ENCODE data around the gene GPLD1.

GPLD1 gene, protein sequence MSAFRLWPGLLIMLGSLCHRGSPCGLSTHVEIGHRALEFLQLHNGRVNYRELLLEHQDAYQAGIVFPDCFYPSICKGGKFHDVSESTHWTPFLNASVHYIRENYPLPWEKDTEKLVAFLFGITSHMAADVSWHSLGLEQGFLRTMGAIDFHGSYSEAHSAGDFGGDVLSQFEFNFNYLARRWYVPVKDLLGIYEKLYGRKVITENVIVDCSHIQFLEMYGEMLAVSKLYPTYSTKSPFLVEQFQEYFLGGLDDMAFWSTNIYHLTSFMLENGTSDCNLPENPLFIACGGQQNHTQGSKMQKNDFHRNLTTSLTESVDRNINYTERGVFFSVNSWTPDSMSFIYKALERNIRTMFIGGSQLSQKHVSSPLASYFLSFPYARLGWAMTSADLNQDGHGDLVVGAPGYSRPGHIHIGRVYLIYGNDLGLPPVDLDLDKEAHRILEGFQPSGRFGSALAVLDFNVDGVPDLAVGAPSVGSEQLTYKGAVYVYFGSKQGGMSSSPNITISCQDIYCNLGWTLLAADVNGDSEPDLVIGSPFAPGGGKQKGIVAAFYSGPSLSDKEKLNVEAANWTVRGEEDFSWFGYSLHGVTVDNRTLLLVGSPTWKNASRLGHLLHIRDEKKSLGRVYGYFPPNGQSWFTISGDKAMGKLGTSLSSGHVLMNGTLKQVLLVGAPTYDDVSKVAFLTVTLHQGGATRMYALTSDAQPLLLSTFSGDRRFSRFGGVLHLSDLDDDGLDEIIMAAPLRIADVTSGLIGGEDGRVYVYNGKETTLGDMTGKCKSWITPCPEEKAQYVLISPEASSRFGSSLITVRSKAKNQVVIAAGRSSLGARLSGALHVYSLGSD

DNA sequence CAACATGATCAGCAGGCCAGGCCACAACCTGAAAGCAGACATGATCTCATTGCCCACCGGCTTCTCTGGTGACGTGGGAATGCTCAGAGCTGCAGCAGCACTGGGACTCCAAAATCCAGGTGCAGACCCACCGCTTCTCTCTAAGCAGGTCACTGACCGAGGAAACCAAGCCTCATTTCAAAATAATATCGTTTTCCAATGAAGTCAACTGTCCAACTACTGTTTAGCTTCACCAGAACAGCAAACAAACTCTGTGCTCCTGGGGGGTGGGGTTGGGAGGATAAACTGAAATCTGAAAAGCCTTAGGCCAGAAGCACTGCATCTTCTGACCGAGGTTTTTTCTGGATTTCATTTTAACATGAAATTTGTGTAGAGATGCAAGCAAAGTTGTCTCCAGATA, at the start of gene GPLD1:
TSS of gene GPLD1 (minus strand) at position 109 of the 400 bp plus-strand sequence. CDS start at position 42, 67 bp downstream.
- no peaks in the 10 kb centered on the region for H3K27me3 ChIP-seq (ENCODE audit: control insufficient read depth in 1 of 2, insufficient read depth in 2 of 2, low read length in 2 of 2)
- H3K4me3 ChIP-seq (ENCODE audit: low read length in 2 of 2), result no peak within 1 kb of the TSS
- no peak within 1 kb of the TSS for H3K9ac ChIP-seq (ENCODE audit: low read length in 2 of 2)
- no peak within 1 kb of the TSS for H3K27ac ChIP-seq (ENCODE audit: low read length)
- H3K36me3 ChIP-seq (ENCODE audit: control insufficient read depth in 2 of 2, insufficient read depth in 2 of 2, low read length in 2 of 2), result peaks cover 0 to 3% of the 10 kb centered on the region in 2 donors
- H3K9me3 ChIP-seq (ENCODE audit: control insufficient read depth in 2 of 2, low read length in 2 of 2), result no peaks in the 10 kb centered on the region
- H3K4me1 ChIP-seq (ENCODE audit: control insufficient read depth, insufficient read depth, low read length), result peaks cover 6% of the 10 kb centered on the region

DNA sequence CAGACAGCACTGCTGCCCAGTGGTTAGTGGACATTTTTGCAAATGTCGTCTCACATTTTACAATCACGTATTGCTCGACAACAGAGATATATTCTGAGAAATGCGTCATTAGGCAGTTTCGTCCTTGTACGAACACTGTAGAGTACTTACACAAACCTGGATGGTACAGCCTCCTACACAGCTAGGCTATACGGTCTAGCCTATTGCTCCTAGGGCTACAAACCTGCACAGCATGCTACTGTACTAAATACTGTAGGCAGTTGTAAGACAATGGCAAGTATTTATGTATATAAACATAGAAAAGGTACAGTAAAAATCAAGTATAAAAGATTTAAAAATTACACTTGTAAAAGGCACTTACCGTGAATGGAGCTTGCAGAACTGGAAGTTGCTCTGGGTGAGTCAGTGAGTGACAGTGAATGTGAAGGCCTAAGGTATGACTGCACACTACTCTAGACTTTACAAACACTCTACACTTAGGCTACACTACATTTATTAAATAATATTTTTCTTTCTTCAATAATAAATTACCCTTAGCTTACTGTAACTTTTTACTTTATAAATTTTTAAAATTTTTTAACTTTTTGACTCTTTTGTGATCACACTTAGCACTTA, 48.5 kb upstream of the GPLD1 start:
- Histone ChIP-seq H3K9ac (ENCODE audit: low read length in 2 of 2) (no peak overlapping the region), H3K9me3 (ENCODE audit: control insufficient read depth in 2 of 2, low read length in 2 of 2) (no peaks in the 10 kb centered on the region), H3K27ac (ENCODE audit: low read length) (no peak overlapping the region), H3K4me3 (ENCODE audit: low read length in 2 of 2) (no peak overlapping the region), H3K4me1 (ENCODE audit: control insufficient read depth, insufficient read depth, low read length) (no peaks in the 10 kb centered on the region), H3K27me3 (ENCODE audit: control insufficient read depth in 1 of 2, insufficient read depth in 2 of 2, low read length in 2 of 2) (no peaks in the 10 kb centered on the region), H3K36me3 (ENCODE audit: control insufficient read depth in 2 of 2, insufficient read depth in 2 of 2, low read length in 2 of 2) (peaks cover 15 to 16% of the 10 kb centered on the region in 2 donors)

DNA sequence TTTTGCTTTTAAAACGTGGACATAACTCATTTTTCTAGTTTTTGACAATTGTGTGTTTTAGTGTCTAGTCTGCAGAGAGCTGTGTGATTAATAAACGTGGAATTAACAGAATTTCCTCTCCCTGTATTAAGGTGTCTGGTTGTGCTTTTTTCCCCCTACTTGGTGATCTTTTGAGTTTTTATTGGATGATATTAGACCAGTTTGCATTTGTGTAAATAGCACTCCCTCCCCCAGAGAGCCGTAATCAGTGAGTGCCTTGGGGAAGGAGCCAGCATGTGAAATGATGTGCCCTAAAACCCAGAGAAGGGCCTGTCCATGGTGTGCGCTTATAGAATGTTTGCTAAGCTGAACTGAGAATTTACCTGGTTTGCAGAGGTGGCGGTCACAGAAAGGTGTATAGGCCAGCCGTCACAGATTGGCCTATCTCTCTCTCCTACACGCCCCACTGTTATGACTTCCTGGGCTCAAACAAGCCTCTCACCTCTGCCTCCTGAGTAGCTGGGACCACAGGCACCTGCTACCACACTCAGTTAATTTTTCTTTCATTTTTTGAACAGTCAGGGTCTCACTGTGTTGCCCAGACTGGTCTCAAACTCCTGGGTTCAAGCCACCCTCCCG, 47.8 kb upstream of the GPLD1 start:
- H3K9me3 ChIP-seq (ENCODE audit: control insufficient read depth in 2 of 2, low read length in 2 of 2), result no peaks in the 10 kb centered on the region
- H3K36me3 ChIP-seq (ENCODE audit: control insufficient read depth in 2 of 2, insufficient read depth in 2 of 2, low read length in 2 of 2), result peaks cover 18% of the 10 kb centered on the region in 2 donors
- no peak overlapping the region for H3K9ac ChIP-seq (ENCODE audit: low read length in 2 of 2)
- no peak overlapping the region for H3K4me3 ChIP-seq (ENCODE audit: low read length in 2 of 2)
- no peaks in the 10 kb centered on the region for H3K27me3 ChIP-seq (ENCODE audit: control insufficient read depth in 1 of 2, insufficient read depth in 2 of 2, low read length in 2 of 2)
- H3K27ac ChIP-seq (ENCODE audit: low read length), result no peak overlapping the region
- H3K4me1 ChIP-seq (ENCODE audit: control insufficient read depth, insufficient read depth, low read length), result no peaks in the 10 kb centered on the region

DNA sequence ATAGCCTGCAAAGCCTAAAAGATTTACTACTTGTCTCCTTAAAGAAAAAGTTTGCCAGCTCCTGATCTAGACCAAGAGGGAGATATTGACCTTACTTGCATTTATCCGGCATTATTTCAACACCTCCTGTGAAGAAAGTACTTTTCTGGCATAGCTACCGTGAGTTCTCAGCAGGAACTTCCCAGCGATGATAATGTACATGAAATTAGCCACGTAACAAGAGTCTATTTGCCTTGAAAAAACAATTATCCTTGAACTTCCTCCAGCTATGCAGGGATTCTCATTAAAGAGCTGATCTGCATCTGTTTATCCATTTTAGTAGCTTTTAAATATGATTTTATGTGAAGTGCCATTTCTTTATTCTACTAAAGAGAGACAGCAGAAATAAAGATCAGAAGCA, 47.1 kb upstream of the GPLD1 start:
- H3K4me3 ChIP-seq (ENCODE audit: low read length in 2 of 2), result no peak overlapping the region
- no peaks in the 10 kb centered on the region for H3K4me1 ChIP-seq (ENCODE audit: control insufficient read depth, insufficient read depth, low read length)
- H3K9me3 ChIP-seq (ENCODE audit: control insufficient read depth in 2 of 2, low read length in 2 of 2), result no peaks in the 10 kb centered on the region
- no peak overlapping the region for H3K27ac ChIP-seq (ENCODE audit: low read length)
- no peak overlapping the region for H3K9ac ChIP-seq (ENCODE audit: low read length in 2 of 2)
- peaks cover 20 to 21% of the 10 kb centered on the region in 2 donors for H3K36me3 ChIP-seq (ENCODE audit: control insufficient read depth in 2 of 2, insufficient read depth in 2 of 2, low read length in 2 of 2)
- no peaks in the 10 kb centered on the region for H3K27me3 ChIP-seq (ENCODE audit: control insufficient read depth in 1 of 2, insufficient read depth in 2 of 2, low read length in 2 of 2)

DNA sequence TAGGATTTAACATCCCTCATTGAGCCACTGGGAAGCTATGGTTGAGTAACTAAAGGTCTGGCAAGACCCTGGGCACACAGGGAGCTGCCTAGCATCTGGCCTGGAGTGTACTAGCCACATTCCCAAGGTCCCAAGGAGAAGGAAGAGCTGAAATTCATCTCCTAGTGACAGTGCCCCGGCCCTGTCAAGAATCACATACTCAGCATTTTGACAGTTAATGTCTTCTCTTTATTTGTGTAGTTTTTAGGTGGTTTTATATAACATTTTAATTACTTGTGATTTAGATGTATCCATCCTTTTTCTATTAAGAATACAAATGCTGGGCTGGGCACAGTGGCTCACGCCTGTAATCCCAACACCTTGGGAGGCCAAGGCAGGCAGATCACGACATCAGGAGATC, 45.8 kb upstream of the GPLD1 start:
- H3K36me3 ChIP-seq (ENCODE audit: control insufficient read depth in 2 of 2, insufficient read depth in 2 of 2, low read length in 2 of 2), result peaks cover 18 to 22% of the 10 kb centered on the region in 2 donors
- no peaks in the 10 kb centered on the region for H3K9me3 ChIP-seq (ENCODE audit: control insufficient read depth in 2 of 2, low read length in 2 of 2)
- H3K4me1 ChIP-seq (ENCODE audit: control insufficient read depth, insufficient read depth, low read length), result no peaks in the 10 kb centered on the region
- no peak overlapping the region for H3K27ac ChIP-seq (ENCODE audit: low read length)
- no peak overlapping the region for H3K4me3 ChIP-seq (ENCODE audit: low read length in 2 of 2)
- no peak overlapping the region for H3K9ac ChIP-seq (ENCODE audit: low read length in 2 of 2)
- no peaks in the 10 kb centered on the region for H3K27me3 ChIP-seq (ENCODE audit: control insufficient read depth in 1 of 2, insufficient read depth in 2 of 2, low read length in 2 of 2)

DNA sequence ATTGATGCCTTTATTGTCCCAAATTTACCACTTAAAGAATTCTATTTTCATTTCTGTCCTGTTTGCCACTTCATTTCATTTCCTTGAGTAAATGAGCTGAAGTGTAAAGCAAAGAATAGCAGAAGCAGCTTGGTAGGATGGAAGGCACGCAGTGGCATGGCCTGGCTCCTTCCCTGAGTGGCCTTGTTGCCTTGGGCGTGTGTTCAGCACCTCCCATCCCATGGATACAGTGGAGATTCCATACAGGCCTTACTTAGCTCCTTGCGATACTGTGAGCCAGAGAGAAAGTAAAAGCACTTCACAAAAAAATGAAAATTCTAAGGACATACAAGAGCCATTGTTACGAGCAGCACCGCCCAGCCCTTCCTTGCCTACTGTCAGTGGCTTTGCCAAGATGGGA, 45.0 kb upstream of the GPLD1 start:
- no peak overlapping the region for H3K27ac ChIP-seq (ENCODE audit: low read length)
- H3K27me3 ChIP-seq (ENCODE audit: control insufficient read depth in 1 of 2, insufficient read depth in 2 of 2, low read length in 2 of 2), result no peaks in the 10 kb centered on the region
- no peaks in the 10 kb centered on the region for H3K9me3 ChIP-seq (ENCODE audit: control insufficient read depth in 2 of 2, low read length in 2 of 2)
- H3K4me3 ChIP-seq (ENCODE audit: low read length in 2 of 2), result no peak overlapping the region
- H3K36me3 ChIP-seq (ENCODE audit: control insufficient read depth in 2 of 2, insufficient read depth in 2 of 2, low read length in 2 of 2), result peaks cover 14 to 22% of the 10 kb centered on the region in 2 donors
- no peaks in the 10 kb centered on the region for H3K4me1 ChIP-seq (ENCODE audit: control insufficient read depth, insufficient read depth, low read length)
- no peak overlapping the region for H3K9ac ChIP-seq (ENCODE audit: low read length in 2 of 2)

DNA sequence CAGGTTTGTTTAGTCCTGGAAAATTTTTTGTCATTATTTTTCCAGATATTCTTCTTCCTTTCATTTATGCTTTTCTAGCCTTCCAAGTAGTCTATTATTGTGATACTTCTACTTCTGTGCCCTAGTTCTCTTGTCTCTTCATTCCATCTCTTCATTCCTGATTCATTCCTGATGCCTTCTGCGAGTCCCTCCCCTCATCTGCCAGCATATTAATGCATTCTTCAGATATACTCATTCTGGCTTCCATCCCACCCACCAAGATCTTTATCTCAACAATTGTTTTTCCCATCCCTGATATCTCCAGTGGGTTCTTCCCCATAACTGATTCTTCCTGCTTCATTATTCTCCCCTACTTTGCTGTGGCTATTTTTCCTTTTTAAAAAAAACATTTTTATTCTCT, 40.6 kb upstream of the GPLD1 start:
- Histone ChIP-seq H3K4me1 (ENCODE audit: control insufficient read depth, insufficient read depth, low read length) (no peaks in the 10 kb centered on the region), H3K9ac (ENCODE audit: low read length in 2 of 2) (no peak overlapping the region), H3K9me3 (ENCODE audit: control insufficient read depth in 2 of 2, low read length in 2 of 2) (no peaks in the 10 kb centered on the region), H3K27me3 (ENCODE audit: control insufficient read depth in 1 of 2, insufficient read depth in 2 of 2, low read length in 2 of 2) (no peaks in the 10 kb centered on the region), H3K27ac (ENCODE audit: low read length) (no peak overlapping the region), H3K4me3 (ENCODE audit: low read length in 2 of 2) (no peak overlapping the region), H3K36me3 (ENCODE audit: control insufficient read depth in 2 of 2, insufficient read depth in 2 of 2, low read length in 2 of 2) (peaks cover 14 to 20% of the 10 kb centered on the region in 2 donors)

DNA sequence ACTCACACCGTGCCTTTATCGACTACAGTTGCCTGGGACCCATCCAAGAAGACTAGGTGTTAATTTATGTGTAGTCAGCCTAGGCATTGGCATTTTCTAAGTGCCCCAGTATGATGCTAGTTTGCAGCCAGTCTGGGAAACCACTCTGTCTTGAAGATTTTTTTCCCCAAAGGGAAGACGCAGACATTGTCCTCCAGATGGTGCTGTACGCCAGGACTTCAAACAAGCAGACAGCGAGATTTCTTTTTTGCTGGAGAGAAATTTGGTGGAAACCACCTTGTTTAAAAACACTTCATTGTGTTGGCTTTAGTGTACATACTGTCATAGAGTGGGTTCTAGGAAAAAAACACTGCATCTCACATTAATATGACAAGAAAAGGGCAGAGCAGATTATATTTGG, 35.4 kb upstream of the GPLD1 start:
- Histone ChIP-seq H3K9ac (ENCODE audit: low read length in 2 of 2) (no peak overlapping the region), H3K4me1 (ENCODE audit: control insufficient read depth, insufficient read depth, low read length) (no peaks in the 10 kb centered on the region), H3K27me3 (ENCODE audit: control insufficient read depth in 1 of 2, insufficient read depth in 2 of 2, low read length in 2 of 2) (no peaks in the 10 kb centered on the region), H3K4me3 (ENCODE audit: low read length in 2 of 2) (no peak overlapping the region), H3K36me3 (ENCODE audit: control insufficient read depth in 2 of 2, insufficient read depth in 2 of 2, low read length in 2 of 2) (peaks cover 3 to 6% of the 10 kb centered on the region in 2 donors), H3K9me3 (ENCODE audit: control insufficient read depth in 2 of 2, low read length in 2 of 2) (no peaks in the 10 kb centered on the region), H3K27ac (ENCODE audit: low read length) (no peak overlapping the region)

DNA sequence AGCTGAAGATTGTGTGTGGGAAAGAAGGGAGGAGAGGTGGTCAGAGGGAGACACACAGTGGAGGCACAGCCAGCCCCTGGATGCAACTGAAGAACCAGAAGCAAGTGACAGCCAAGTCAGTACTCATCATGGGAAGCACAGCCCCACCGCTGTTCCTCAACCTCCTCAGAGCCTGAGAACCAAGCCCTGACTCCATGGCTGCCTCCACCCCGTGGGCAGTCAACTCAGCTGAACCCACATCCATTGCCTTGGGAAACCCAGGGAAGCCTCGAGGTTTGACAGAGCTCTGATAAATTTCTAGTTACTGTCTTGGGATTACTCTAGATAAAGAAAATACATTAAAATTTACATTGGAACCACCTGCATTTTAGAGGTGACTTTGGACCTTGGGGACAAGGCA, 35.0 kb upstream of the GPLD1 start:
- Histone ChIP-seq H3K4me1 (ENCODE audit: control insufficient read depth, insufficient read depth, low read length) (no peaks in the 10 kb centered on the region), H3K27ac (ENCODE audit: low read length) (no peak overlapping the region), H3K27me3 (ENCODE audit: control insufficient read depth in 1 of 2, insufficient read depth in 2 of 2, low read length in 2 of 2) (no peaks in the 10 kb centered on the region), H3K9ac (ENCODE audit: low read length in 2 of 2) (no peak overlapping the region), H3K4me3 (ENCODE audit: low read length in 2 of 2) (no peak overlapping the region), H3K36me3 (ENCODE audit: control insufficient read depth in 2 of 2, insufficient read depth in 2 of 2, low read length in 2 of 2) (peaks cover 3 to 6% of the 10 kb centered on the region in 2 donors), H3K9me3 (ENCODE audit: control insufficient read depth in 2 of 2, low read length in 2 of 2) (no peaks in the 10 kb centered on the region)

Measured in stomach smooth muscle (tissue), 2 donors.